Measurements from ENCODE around the gene SLCO2A1.

The SLCO2A1 gene

DNA sequence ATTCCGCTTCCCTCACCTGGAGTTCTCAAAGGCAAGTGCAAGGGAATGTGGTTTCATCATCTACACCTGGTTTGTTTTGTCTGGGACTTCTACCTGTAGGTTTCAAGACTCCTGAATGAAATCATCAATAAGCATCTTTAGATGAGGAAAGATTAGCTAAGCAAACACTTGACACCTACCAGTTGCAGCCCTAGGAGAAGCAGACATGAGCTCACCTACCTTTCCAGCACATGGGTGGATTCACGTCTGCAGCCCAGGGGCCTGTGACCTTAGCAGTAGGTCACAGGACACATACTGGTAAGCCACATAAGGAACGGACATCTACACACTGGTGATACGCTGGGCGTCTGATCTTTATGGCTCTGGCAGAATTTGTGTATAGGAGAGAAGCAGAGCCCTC lies 26.7 kb downstream of the SLCO2A1 start:
- Histone ChIP-seq H3K4me3 (ENCODE audit: low read length in 2 of 2) (no peak overlapping the region), H3K27ac (ENCODE audit: low read depth in 2 of 2, low read length in 2 of 2) (no peak overlapping the region), H3K9me3 (ENCODE audit: control insufficient read depth in 2 of 2, low read length in 2 of 2) (no peaks in the 10 kb centered on the region), H3K4me1 (ENCODE audit: control insufficient read depth in 2 of 2, insufficient read depth in 2 of 2, low read length in 2 of 2) (no peaks in the 10 kb centered on the region), H3K27me3 (ENCODE audit: control insufficient read depth in 2 of 2, insufficient read depth in 2 of 2, low read length in 2 of 2) (peaks cover 0 to under 1% of the 10 kb centered on the region in 2 donors), H3K36me3 (ENCODE audit: control insufficient read depth in 2 of 2, insufficient read depth in 2 of 2, low read length in 2 of 2) (no peaks in the 10 kb centered on the region), H3K9ac (ENCODE audit: low read depth in 1 of 2, low read length in 2 of 2) (no peak overlapping the region)

GRCh38 chr3:134002306-134002705 lies 27.4 kb downstream of the SLCO2A1 start:
- H3K27ac ChIP-seq (ENCODE audit: low read depth in 2 of 2, low read length in 2 of 2) = no peak overlapping the region
- H3K27me3 ChIP-seq (ENCODE audit: control insufficient read depth in 2 of 2, insufficient read depth in 2 of 2, low read length in 2 of 2) = peaks cover 0 to 3% of the 10 kb centered on the region in 2 donors
- H3K4me1 ChIP-seq (ENCODE audit: control insufficient read depth in 2 of 2, insufficient read depth in 2 of 2, low read length in 2 of 2) = no peaks in the 10 kb centered on the region
- no peak overlapping the region for H3K4me3 ChIP-seq (ENCODE audit: low read length in 2 of 2)
- no peak overlapping the region for H3K9ac ChIP-seq (ENCODE audit: low read depth in 1 of 2, low read length in 2 of 2)
- H3K36me3 ChIP-seq (ENCODE audit: control insufficient read depth in 2 of 2, insufficient read depth in 2 of 2, low read length in 2 of 2) = no peaks in the 10 kb centered on the region
- no peaks in the 10 kb centered on the region for H3K9me3 ChIP-seq (ENCODE audit: control insufficient read depth in 2 of 2, low read length in 2 of 2)

- Histone ChIP-seq H3K4me3 (ENCODE audit: low read length in 2 of 2) (no peak overlapping the region), H3K4me1 (ENCODE audit: control insufficient read depth in 2 of 2, insufficient read depth in 2 of 2, low read length in 2 of 2) (no peaks in the 10 kb centered on the region)
Observed at GRCh38 chr3:134001251-134001650, 28.5 kb downstream of the SLCO2A1 start.

GRCh38 chr3:133999891-134000685 lies 29.6 kb downstream of the SLCO2A1 start:
- Histone ChIP-seq H3K27ac (ENCODE audit: low read depth in 2 of 2, low read length in 2 of 2) (no peak overlapping the region), H3K36me3 (ENCODE audit: control insufficient read depth in 2 of 2, insufficient read depth in 2 of 2, low read length in 2 of 2) (no peaks in the 10 kb centered on the region), H3K4me1 (ENCODE audit: control insufficient read depth in 2 of 2, insufficient read depth in 2 of 2, low read length in 2 of 2) (no peaks in the 10 kb centered on the region), H3K27me3 (ENCODE audit: control insufficient read depth in 2 of 2, insufficient read depth in 2 of 2, low read length in 2 of 2) (peaks cover 0 to 3% of the 10 kb centered on the region in 2 donors), H3K9ac (ENCODE audit: low read depth in 1 of 2, low read length in 2 of 2) (no peak overlapping the region), H3K4me3 (ENCODE audit: low read length in 2 of 2) (no peak overlapping the region), H3K9me3 (ENCODE audit: control insufficient read depth in 2 of 2, low read length in 2 of 2) (no peaks in the 10 kb centered on the region)

More at GRCh38 chr3:134001251-134001650, 28.5 kb downstream of the SLCO2A1 start:
- no peak overlapping the region for H3K27ac ChIP-seq (ENCODE audit: low read depth in 2 of 2, low read length in 2 of 2)
- no peaks in the 10 kb centered on the region for H3K9me3 ChIP-seq (ENCODE audit: control insufficient read depth in 2 of 2, low read length in 2 of 2)
- no peaks in the 10 kb centered on the region for H3K36me3 ChIP-seq (ENCODE audit: control insufficient read depth in 2 of 2, insufficient read depth in 2 of 2, low read length in 2 of 2)
- peaks cover 0 to 3% of the 10 kb centered on the region in 2 donors for H3K27me3 ChIP-seq (ENCODE audit: control insufficient read depth in 2 of 2, insufficient read depth in 2 of 2, low read length in 2 of 2)
- no peak overlapping the region for H3K9ac ChIP-seq (ENCODE audit: low read depth in 1 of 2, low read length in 2 of 2)

GRCh38 chr3:133998691-133999241 lies 31.0 kb downstream of the SLCO2A1 start:
- peaks cover 0 to 3% of the 10 kb centered on the region in 2 donors for H3K27me3 ChIP-seq (ENCODE audit: control insufficient read depth in 2 of 2, insufficient read depth in 2 of 2, low read length in 2 of 2)
- no peak overlapping the region for H3K9ac ChIP-seq (ENCODE audit: low read depth in 1 of 2, low read length in 2 of 2)
- H3K36me3 ChIP-seq (ENCODE audit: control insufficient read depth in 2 of 2, insufficient read depth in 2 of 2, low read length in 2 of 2) = no peaks in the 10 kb centered on the region
- H3K4me1 ChIP-seq (ENCODE audit: control insufficient read depth in 2 of 2, insufficient read depth in 2 of 2, low read length in 2 of 2) = no peaks in the 10 kb centered on the region
- no peaks in the 10 kb centered on the region for H3K9me3 ChIP-seq (ENCODE audit: control insufficient read depth in 2 of 2, low read length in 2 of 2)
- H3K27ac ChIP-seq (ENCODE audit: low read depth in 2 of 2, low read length in 2 of 2) = no peak overlapping the region
- no peak overlapping the region for H3K4me3 ChIP-seq (ENCODE audit: low read length in 2 of 2)

DNA sequence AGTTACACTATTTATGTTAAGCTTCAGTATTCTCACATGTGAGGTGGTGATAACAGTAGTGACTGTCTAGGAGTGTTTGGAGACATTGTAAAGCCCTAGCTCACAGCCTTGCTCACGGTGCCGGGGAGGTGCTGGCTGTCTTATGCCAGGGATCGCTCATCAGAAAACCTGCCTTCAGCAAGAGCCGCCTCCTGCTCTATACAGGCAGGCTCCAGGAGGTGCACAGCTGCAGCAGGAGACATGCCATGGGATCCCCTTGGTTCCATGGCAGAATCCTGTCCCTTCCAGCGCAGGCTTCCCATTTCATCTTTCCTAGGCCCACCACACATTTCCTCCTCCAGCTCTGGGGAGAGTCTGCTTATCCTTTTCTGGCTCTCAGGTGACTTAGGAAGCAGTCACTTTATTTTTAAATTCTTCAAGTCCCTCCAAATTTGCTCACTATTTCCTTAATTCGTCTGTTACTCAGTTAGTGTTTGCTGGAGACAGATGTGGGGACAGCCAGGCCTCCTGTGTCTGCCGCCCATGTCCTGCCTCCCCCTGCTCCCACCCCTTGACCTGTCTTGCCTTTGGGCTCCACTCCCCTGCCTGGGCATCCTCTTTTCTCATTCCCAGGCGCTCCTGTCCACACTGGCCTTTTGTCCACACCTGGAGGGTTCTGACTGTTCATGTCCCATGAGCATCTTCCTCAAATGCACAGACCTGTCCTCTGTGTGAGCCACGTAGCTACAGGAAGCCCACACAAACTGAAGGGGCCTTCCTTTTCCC lies 31.7 kb downstream of the SLCO2A1 start:
- no peaks in the 10 kb centered on the region for H3K36me3 ChIP-seq (ENCODE audit: control insufficient read depth in 2 of 2, insufficient read depth in 2 of 2, low read length in 2 of 2)
- H3K9me3 ChIP-seq (ENCODE audit: control insufficient read depth in 2 of 2, low read length in 2 of 2) = no peaks in the 10 kb centered on the region
- no peaks in the 10 kb centered on the region for H3K4me1 ChIP-seq (ENCODE audit: control insufficient read depth in 2 of 2, insufficient read depth in 2 of 2, low read length in 2 of 2)
- peaks cover 0 to 3% of the 10 kb centered on the region in 2 donors for H3K27me3 ChIP-seq (ENCODE audit: control insufficient read depth in 2 of 2, insufficient read depth in 2 of 2, low read length in 2 of 2)
- no peak overlapping the region for H3K4me3 ChIP-seq (ENCODE audit: low read length in 2 of 2)
- no peak overlapping the region for H3K9ac ChIP-seq (ENCODE audit: low read depth in 1 of 2, low read length in 2 of 2)
- H3K27ac ChIP-seq (ENCODE audit: low read depth in 2 of 2, low read length in 2 of 2) = no peak overlapping the region

DNA sequence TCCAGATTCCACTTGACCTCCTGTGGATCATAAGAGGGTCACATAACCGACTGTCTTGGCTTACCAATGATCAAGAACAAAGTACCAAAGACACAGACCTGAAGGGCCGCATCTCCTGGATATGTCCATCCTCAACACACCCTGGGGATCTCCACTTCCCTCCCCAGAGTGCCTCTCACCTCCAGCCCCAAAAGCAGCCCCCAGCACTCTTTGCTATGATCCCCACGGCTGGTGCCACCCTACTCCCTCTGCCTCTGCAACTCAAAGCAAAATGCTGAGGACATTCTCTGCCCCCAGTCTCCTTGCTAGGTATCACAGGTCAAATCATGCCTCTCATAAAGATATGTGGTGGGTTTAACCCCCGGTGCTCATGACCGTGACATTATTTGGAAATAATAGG lies 32.7 kb downstream of the SLCO2A1 start:
- no peaks in the 10 kb centered on the region for H3K9me3 ChIP-seq (ENCODE audit: control insufficient read depth in 2 of 2, low read length in 2 of 2)
- no peak overlapping the region for H3K9ac ChIP-seq (ENCODE audit: low read depth in 1 of 2, low read length in 2 of 2)
- H3K36me3 ChIP-seq (ENCODE audit: control insufficient read depth in 2 of 2, insufficient read depth in 2 of 2, low read length in 2 of 2) = no peaks in the 10 kb centered on the region
- no peak overlapping the region for H3K4me3 ChIP-seq (ENCODE audit: low read length in 2 of 2)
- H3K27me3 ChIP-seq (ENCODE audit: control insufficient read depth in 2 of 2, insufficient read depth in 2 of 2, low read length in 2 of 2) = peaks cover 0 to 3% of the 10 kb centered on the region in 2 donors
- peaks cover 0 to 2% of the 10 kb centered on the region in 2 donors for H3K4me1 ChIP-seq (ENCODE audit: control insufficient read depth in 2 of 2, insufficient read depth in 2 of 2, low read length in 2 of 2)
- H3K27ac ChIP-seq (ENCODE audit: low read depth in 2 of 2, low read length in 2 of 2) = no peak overlapping the region

DNA sequence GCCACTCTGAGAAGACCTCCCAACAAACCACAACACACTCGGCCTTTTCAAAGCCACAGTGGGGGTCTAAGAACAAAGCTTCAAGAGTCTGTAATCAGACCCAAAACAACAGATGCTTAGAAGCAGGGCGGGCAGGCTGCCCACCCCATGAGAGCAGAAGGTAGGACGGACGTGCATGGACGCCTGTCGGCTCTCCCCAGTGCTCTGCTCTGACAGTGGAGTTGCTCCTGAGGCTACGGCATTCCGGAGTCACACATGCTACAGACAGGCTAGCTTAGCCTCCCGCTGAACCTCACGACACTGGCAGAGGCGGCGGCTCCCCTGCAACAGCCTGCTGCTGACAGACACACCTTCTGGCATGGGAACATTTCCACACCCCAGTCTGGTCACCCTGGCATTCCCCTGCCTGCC lies 33.5 kb downstream of the SLCO2A1 start:
- Histone ChIP-seq H3K4me3 (ENCODE audit: low read length in 2 of 2) (no peak overlapping the region), H3K9me3 (ENCODE audit: control insufficient read depth in 2 of 2, low read length in 2 of 2) (no peaks in the 10 kb centered on the region), H3K4me1 (ENCODE audit: control insufficient read depth in 2 of 2, insufficient read depth in 2 of 2, low read length in 2 of 2) (peaks cover 0 to 3% of the 10 kb centered on the region in 2 donors), H3K9ac (ENCODE audit: low read depth in 1 of 2, low read length in 2 of 2) (no peak overlapping the region), H3K27me3 (ENCODE audit: control insufficient read depth in 2 of 2, insufficient read depth in 2 of 2, low read length in 2 of 2) (peaks cover 0 to 3% of the 10 kb centered on the region in 2 donors), H3K36me3 (ENCODE audit: control insufficient read depth in 2 of 2, insufficient read depth in 2 of 2, low read length in 2 of 2) (no peaks in the 10 kb centered on the region), H3K27ac (ENCODE audit: low read depth in 2 of 2, low read length in 2 of 2) (no peak overlapping the region)

- Histone ChIP-seq H3K4me3 (ENCODE audit: low read length in 2 of 2) (no peak overlapping the region), H3K27ac (ENCODE audit: low read depth in 2 of 2, low read length in 2 of 2) (no peak overlapping the region), H3K4me1 (ENCODE audit: control insufficient read depth in 2 of 2, insufficient read depth in 2 of 2, low read length in 2 of 2) (peaks cover 0 to 3% of the 10 kb centered on the region in 2 donors), H3K9ac (ENCODE audit: low read depth in 1 of 2, low read length in 2 of 2) (no peak overlapping the region), H3K27me3 (ENCODE audit: control insufficient read depth in 2 of 2, insufficient read depth in 2 of 2, low read length in 2 of 2) (peaks cover 0 to 3% of the 10 kb centered on the region in 2 donors), H3K9me3 (ENCODE audit: control insufficient read depth in 2 of 2, low read length in 2 of 2) (no peaks in the 10 kb centered on the region), H3K36me3 (ENCODE audit: control insufficient read depth in 2 of 2, insufficient read depth in 2 of 2, low read length in 2 of 2) (no peaks in the 10 kb centered on the region)
Observed at GRCh38 chr3:133995264-133995663, 34.5 kb downstream of the SLCO2A1 start.

Measured in mucosa of rectum (tissue), 2 donors.